HG03135 (cell line): Measurements from ENCODE around the gene GSTA4.
A peak's percentile ranks its signal among the peaks of the same experiment; 100 is the strongest.

Source experiments
- ATAC-seq: cut with Tn5 transposase; IDR thresholded peaks from one replicate; pipeline ENCODE4 v1.9.1; 2021; ENCODE audit warnings: mild to moderate bottlenecking, moderate library complexity; ENCODE audit not compliant: unreplicated experiment

Gene GSTA4, protein sequence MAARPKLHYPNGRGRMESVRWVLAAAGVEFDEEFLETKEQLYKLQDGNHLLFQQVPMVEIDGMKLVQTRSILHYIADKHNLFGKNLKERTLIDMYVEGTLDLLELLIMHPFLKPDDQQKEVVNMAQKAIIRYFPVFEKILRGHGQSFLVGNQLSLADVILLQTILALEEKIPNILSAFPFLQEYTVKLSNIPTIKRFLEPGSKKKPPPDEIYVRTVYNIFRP

DNA sequence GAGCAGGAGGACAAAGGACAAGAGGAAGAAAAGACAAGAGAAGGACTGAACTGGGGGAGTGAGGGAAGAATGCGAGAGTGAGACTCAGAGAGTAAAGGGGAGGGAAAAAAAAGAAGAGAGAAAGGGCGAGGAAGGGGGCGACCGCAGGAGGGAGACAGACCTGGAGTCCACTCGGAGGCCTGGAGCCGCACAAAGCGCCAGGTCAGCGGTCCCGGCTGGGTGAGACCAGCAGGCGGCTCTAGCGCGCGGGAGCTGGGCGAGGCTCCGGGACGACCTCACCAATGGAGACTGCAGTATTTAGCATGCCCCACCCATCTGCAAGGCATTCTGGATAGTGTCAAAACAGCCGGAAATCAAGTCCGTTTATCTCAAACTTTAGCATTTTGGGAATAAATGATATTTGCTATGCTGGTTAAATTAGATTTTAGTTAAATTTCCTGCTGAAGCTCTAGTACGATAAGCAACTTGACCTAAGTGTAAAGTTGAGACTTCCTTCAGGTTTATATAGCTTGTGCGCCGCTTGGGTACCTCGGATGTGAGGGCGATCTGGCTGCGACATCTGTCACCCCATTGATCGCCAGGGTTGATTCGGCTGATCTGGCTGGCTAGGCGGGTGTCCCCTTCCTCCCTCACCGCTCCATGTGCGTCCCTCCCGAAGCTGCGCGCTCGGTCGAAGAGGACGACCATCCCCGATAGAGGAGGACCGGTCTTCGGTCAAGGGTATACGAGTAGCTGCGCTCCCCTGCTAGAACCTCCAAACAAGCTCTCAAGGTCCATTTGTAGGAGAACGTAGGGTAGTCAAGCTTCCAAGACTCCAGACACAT, at the start of gene GSTA4:
TSS of gene GSTA4 (minus strand) at position 196 of the 824 bp plus-strand sequence. CDS start 1,041 bp downstream, outside the sequence.
- peak; percentile 98 for ATAC-seq

DNA sequence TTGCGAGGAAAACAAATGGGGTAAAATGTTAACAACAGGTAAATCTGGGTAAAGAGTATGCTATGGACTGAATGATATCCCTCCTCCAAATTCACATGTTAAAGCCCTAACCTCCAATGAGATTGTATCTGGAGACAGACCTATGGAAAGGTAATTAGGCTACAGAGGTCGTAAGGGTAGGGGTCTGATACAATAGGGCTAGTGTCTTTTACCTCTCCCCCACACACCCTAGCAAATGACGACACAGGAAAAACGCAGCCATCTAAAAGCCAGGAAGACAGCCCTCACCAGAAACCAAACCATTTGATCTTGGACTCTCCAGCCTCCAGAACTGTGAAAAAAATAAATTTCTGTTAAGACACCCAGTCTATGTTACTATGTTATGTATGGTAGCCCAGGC, 49.5 kb upstream of the GSTA4 start:
- no peak for ATAC-seq

DNA sequence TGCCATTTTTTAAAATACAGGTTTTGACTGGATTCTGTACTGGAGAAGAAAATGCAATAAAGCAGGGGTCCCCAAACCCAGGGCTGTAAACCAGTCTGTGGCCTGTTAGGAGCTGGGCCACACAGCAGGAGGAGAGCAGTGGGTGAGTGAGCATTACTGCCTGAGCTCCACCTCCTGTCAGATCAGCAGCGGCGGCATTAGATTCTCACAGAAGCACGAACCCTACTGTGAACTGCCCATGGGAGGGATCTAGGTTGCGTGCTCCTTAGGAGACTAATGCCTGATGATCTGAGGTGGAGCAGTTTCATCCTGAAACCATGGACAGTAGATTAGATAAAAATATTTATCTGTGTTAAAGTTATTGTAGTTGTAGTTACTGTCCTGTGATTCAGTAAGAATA, 49.0 kb upstream of the GSTA4 start:
- no peak for ATAC-seq

DNA sequence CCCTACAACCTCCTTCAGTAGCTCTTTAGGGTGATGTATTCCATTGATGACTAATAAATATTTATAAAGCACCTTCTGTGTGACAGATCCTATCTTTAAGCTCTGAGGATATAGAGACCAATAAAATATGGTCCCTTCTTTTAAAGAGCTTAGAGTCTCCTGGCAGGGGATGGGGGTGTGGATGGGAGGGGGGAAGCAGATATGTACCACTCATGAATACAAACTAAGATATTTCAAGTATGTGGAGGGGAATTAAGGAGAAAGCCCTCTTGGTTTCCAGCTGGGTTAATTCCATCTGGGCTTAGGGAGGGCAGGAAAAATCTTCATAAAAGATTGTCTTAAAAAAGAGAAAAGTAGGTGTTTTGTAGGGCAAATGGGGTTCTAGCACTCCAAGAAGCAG, 48.5 kb upstream of the GSTA4 start:
- no peak for ATAC-seq

DNA sequence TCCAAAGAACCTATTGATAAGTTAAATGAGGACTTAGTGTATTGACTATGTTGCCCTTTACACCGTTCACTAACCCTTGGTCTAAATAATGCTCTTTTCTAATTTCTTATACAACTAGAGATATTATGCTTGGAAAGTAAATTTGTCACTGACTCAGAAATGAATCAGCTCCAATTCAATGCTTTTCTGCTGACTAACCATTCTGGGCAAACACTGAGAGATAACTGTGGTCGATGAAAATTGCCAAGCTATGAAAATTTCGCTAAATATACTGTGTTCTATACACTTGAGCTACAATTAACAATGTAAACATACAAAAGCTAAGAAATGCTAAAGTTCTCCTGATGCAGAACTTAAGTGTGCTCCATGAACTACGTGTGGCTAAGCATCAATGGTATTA, 47.0 kb upstream of the GSTA4 start:
- no peak for ATAC-seq

DNA sequence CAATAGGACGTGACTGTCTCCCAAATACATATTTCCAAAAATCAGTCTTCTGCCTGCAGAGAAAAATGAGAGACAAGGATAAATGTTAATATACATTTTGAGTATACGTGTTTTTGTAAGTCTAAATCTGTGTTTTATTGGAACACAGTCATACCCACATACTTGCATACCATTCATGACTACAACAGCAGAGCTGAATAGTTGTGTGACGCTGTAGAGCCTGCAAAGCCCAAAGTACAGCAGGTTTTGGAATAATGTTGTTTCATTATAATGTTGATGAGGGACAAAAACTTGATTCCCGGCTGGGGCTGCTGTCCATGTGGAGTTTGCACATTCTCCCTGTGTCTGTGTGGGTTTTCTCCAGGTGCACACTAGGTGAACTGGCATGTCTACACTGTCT, 46.3 kb upstream of the GSTA4 start:
- no peak for ATAC-seq

DNA sequence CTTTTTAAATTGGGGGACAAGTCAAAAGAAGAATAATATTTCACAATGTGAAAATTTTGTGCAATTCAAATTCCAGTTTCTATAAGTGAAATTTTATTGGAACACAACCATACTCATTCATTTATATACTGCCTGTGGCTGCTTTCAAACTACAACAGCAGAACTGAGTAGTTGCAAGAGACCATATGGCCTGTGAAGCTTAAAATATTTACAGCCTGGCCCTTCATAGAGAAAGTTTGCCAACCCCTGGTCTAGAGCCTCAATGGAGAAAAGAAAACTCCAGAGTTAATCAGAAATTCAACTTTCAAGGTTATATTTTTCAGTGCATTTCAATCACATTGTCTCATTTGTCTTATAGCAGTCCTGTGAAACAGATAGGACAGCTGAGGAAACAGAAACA, 43.5 kb upstream of the GSTA4 start:
- ATAC-seq = no peak

DNA sequence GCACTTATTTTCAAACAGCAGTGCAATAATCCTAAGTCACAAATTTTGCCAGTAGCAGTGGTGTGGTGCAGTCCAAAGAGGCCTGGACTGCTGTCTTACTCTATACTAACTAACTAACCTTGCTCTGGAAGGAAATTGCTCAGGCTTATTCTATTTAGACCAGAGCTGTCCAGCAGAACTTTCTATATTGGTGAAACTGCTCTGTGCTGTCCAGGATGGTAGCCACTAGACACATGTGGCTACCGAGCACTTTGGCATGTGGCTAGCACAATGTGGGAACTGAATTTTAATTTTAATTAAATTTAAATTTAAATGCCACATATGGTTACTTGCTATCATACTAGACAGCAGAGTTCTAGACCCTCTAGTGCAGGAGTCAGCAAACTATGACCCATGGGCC, 43.1 kb upstream of the GSTA4 start:
- no peak for ATAC-seq

DNA sequence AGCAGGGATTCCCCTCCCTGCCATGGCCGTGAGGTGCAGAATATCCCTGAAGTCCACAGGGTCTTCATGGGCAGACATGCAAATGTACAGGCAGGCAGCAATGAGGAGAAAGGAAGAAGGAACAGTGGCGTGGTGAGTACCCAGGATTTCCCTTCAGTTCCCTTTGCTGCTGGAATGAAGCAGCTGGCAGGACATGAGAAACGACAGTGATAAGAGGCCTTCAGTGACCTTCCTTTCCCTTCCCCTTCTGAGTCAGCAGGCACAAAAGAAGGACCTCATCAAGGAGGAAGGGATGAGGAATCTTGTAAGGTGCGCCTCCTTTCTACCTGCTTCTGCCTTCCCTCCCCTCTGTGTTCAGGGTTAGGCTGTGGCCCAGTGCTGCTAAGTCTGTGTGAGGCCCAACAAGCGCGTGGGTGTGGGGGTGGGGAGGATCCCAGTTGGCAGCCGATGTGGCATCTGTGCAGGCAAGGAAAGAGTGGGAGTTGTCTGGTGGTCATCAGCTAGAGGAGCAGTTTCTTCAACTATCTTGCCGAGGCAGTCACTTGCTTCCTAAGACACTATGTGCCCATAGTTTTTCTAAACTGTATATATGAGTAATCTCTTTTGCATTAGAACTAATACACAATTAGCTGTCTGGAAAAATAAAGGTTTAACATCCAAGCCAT, 40.6 kb upstream of the GSTA4 start:
- no peak for ATAC-seq

DNA sequence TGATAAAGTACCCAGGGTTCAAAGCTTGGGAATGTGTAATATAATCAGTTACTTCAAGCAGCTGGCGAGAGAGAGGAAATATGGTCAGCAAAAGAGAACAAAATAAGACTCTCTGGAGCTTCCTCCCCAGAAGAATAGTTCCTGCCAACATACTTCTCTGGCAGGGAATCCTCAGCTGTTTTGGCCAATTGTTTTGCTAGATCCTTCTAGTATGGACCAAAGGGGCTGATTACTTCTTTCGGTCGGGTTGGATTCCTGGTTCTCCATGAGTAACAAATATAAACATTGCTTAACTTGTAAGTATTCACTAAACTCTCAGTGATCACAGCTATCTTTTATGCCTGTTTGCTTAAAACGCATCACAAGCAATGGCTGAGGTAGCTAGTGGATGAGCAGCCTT, 38.7 kb upstream of the GSTA4 start:
- ATAC-seq = no peak

DNA sequence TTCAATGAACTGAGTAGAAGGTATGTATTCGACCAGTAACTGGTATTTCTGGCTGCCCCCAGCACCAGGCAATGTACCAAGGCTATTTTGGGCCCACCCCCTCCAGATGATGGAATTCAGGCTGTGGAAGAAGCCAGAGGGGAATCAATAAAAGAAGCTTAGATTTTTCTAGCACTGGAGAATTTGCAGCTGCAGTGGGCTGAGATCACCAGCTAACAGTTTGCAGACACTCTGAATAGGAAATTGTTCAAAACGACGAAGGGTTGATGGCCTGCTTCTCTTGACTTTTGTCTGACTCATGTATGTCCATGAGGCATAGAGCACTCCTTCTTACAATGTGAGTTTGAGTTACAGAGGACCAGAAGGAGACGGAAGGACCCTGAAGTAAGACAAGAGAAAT, 37.8 kb upstream of the GSTA4 start:
- no peak for ATAC-seq

DNA sequence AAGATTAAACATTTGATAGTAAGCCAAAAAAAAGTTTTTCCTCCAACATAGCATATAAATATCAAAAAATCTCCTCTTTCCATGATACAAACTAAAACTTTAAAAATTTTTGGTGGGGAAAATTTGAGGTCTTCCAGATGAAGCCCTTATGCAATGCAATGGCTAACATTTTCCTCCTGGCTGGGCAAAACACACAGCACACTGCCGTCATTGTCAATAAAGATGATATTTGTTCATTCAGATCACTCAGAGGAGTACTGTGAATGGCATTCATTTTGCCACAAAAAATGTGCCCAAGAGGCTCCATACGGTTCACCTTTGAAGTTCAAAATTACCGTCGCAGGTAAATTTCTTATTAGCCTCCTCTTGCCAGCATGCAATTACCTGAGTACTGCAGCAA, 36.2 kb upstream of the GSTA4 start:
- ATAC-seq = no peak

DNA sequence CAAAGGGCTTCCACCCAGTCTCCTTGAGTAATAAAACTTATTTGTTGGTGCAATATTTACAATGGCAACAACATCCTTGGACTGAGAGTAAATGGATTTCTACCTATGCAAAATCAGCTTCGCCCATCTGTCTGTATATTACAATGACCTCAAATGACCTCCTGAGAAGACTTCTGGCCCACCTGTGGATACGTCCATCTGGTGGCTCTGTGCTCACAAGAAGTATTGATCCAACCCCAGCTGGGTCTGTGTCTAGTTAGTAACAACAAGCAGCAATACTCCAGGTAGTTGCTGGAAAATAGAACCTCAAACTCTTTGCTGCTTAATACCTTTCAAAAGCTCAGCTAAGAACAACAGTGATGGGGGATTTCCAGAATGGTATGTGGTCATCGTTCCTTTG, 34.7 kb upstream of the GSTA4 start:
- ATAC-seq = no peak

DNA sequence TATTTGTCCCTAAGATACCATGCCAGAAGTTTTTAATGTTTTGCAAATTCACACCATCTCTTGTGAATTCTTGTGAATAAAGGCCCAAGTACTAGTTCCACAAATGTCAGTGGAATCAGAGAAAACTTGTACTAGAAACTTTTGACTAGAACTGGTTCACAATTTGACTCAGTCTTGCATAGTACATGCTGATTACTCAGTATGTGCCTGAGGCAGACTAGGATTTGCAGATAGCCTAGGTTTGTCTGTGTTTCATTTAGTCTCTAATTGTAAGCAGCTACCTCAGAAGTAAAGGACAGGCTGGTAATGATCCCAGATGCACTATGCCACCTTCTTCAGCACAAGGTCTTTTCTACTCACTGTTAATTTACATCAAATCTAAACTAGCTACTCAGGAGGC, 34.2 kb upstream of the GSTA4 start:
- ATAC-seq = no peak

DNA sequence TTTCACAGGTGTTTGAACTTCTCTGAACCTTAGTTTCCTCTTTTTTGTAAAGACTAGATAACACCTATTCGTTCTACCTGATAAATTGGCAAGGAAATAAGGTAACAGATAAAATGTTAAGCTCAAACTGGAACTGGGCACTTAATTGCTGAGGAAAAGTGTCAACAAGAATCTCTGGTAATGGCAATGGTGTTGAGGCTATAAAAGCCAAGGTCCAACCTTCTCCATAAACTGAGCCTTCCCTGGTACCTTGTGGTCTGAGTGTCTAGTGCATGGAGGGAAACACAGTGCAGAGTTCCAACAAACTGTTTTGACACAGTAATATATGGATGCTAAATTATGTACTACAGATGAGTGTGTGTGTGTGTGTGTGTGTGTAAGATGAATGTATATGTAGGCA, 33.4 kb upstream of the GSTA4 start:
- ATAC-seq = no peak

DNA sequence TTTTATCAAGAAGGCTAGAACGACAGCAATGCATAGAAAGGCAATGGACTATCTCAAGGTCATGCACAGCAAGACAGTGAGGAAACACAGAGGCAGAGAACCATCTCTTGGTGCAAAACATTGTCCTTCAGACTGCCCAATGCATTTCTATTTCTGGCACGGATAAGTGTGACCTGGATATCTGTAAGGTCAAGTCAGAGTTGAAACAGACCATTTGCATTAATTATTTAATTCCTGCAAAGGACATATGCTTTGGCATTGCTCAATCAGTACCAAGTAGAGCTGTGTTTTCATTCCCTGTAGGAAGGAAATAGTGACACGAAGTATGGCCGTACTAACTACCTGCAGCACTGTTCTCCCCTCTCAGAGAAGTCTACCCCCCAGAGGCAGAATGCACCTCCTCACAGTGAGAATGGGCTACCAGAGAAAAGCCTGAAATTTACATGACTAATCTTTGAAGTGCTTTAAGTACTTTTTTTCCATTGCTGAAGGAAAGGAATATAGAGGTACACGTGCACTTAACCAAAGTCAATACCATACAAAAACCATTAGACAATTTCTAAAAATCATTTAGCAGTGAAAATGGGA, 32.1 kb upstream of the GSTA4 start:
- no peak for ATAC-seq

DNA sequence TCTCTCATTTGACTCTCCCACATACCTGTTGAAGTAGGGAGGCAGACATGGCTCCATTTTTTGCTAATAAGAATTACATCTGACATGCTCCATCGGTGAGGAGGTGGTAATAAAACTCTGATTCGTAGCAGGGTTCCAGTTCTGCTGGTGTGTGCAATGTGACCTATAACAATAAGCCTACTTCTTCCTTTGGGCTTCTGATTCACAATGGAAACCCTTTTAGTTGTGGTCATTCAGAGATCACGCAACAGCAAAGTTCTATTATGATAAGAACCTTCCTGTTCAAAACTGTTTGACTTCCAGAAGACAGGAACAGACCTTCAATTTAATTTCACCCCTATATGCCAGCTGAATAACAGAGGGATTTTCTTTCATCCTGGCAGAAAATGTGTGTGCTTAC, 31.4 kb upstream of the GSTA4 start:
- no peak for ATAC-seq

DNA sequence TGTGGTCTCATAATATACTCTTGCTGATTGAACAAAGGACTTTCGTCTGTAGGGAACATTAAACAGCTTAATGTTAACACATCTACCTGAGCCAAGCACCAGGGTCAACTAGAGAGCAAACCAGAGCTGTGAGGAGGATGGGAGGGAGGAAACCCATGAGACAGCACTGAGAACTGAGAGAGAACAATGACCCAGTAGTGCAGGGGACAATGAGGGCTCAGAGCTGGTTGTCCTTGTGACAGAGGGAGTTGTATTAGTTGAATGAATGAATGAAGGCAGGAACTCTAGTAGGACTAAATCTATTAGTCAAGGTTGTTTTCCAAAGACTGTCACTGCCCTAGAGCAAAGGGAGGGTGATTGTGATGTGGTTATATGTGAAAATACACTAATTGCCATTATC, 28.2 kb upstream of the GSTA4 start:
- no peak for ATAC-seq

DNA sequence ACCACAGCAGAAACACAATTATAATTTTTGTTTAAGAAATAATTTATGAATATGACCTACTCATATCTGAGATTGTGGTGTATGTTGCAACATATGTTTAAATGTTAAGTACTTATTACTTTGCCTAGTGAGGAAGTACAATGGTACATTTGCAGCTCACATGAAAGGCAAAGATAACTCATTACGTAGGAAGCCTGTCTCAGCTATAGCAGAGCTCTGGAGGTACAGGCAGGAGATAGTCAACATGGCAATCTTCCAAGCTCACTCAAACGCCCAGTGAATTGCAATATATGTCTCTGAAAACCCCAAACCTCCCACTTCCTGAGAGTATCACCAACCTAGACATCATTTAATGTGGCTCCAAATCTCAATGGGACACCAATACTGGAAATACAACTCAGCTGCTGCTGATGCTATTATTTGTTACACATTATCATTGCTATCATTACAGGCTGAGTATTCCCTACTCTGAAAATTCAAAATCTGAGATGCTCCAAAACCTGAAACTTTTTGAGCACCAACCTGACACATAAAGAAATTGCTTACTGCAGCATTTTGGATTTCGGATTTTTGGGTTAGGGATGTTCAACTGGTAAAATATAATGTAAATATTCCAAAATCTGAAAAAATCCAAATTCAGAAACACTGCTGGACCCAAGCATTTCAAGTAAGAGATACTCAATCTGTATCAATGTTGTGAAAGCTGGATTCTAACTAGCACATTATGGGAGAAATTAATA, 25.1 kb upstream of the GSTA4 start:
- no peak for ATAC-seq

DNA sequence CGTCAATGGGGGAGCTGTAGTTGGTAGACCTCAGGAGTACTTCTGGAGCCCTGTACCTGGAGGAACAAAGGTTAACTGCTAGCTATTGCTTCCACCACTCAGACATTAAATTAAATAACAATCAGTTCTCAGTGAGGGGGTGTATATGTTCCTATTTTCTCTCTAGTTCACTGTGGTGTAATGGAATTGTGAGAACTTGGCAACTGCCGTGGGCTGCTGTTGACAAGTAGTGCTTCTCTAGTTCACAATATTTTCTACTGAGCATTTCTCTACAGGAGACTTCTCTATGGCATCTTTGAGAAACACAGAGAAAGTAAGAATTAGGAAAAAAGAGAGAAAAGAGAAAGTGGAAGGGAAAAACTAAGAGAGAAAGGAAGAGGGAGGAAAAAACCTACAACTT, 23.4 kb upstream of the GSTA4 start:
- no peak for ATAC-seq

DNA sequence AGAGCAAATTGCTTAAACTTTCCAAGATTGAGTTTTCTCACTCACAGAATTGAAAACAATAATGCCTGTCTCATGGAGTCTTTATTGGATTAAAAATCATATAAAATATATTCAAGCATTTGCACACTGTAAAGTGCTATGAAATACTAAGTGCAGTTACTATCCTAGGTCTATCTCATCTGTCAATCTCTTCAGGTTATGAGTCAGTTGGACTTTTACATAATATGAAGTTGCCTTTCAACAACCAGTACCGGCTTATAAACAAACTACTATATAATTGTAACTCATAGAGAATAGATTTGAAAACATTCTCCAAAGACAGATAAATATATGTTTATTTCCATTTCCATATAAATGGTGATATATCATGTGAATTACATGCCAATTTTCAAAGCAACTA, 20.4 kb upstream of the GSTA4 start:
- no peak for ATAC-seq
